ENCODE data around the gene HIVEP1.

DNA sequence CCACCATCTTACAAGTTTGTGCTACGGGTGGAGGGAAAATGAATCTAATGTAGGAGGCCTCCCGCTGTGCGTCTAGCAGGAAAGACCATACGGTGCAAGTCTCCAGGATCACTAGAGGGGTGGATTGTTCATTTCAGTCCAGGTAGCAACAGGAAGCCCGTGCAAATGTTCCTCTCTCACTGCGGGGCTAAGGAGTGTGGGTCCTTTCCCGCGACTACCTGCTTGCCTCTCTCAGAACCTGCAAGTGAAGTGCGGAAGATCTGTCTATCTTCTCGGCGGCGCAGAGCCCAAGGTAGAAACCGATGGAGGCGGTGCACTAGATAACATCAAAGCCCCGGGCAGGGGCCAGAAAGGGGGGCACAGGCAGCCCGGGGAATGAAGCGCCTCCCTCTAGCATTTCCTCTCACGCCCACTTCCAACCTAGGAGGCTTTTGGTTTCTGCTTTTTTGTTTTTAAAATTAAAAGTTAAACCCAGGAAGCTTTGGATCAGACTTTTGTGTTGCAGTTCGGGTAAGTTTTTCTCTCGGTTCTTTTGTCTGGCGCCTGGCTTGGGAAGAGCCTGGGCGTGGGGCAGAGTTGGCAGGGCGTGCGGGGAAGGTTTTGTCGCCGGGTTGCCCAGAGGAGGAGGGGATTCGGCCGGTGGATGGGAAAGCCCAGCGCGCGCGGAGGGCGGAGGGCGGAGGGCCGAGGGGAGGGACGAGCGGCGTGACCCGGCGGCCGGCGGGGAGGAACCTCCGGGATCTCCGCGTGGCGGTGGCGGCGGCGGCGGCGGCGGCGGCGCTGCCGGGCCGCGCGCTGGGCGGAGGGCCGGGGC, 3.5 kb upstream of the HIVEP1 start:
- TF ChIP-seq POLR2A (IDR thresholded peaks at IDR 0.05): peak; percentile 14
- no peak for TF ChIP-seq CTCF (IDR thresholded peaks at IDR 0.05)
